HuH-7 (cell line): ENCODE measurements around the gene BMI1.
A peak's percentile ranks its signal among the peaks of the same experiment; 100 is the strongest.

Source experiments
- DNase-seq: peaks from one replicate; pipeline ENCODE4 v3.0.0; 2011; ENCODE audit warnings: low spot score

BMI1 gene

DNA sequence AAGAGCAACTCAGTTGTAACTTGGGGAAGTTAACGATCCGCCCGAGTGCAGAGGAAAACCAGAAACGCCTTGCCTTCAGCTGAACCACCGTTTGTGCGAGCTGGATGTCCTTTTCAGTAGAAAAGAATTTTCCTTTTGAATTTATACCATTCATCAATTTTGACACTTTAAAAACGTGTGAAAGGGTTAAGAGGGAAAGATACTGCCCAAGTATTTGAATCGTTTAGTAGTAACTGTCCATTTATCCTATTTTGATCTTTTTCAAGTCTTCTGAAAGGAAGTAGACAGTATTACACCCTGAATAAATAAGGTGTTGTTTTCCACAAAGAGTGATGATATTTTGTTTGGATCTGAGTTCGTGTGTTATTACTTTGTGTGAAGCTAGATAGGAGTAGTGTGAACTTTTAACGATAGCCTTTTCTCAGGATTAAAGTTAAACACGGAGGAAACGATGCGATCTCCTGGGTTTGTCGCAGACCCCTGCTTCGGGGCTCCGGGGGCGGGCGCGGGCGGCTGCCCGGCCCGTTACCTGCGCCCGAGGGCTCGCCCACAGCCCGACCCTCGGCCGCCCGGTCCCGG lies 830 bp upstream of the BMI1 start:
- DNase-seq, result no peak

DNA sequence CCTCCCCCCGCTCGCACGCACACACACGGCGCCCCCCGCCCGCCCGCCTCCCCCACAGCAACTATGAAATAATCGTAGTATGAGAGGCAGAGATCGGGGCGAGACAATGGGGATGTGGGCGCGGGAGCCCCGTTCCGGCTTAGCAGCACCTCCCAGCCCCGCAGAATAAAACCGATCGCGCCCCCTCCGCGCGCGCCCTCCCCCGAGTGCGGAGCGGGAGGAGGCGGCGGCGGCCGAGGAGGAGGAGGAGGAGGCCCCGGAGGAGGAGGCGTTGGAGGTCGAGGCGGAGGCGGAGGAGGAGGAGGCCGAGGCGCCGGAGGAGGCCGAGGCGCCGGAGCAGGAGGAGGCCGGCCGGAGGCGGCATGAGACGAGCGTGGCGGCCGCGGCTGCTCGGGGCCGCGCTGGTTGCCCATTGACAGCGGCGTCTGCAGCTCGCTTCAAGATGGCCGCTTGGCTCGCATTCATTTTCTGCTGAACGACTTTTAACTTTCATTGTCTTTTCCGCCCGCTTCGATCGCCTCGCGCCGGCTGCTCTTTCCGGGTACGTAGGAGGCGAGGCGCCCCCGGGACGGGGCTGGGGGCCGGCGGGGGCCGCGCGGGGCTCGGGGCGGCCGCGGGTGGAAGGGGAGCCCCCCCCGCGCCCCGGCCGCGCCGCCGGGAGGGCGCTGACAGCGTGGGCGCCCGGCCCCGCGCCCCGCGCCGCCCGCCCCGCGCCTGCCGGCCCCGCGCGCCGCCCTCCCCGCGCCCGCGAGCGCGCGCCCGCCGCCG lies 441 bp downstream of the BMI1 start:
- DNase-seq, result no peak

GRCh38 chr10:22321924-22322640 lies 1.2 kb downstream of the BMI1 start:
- no peak for DNase-seq

DNA sequence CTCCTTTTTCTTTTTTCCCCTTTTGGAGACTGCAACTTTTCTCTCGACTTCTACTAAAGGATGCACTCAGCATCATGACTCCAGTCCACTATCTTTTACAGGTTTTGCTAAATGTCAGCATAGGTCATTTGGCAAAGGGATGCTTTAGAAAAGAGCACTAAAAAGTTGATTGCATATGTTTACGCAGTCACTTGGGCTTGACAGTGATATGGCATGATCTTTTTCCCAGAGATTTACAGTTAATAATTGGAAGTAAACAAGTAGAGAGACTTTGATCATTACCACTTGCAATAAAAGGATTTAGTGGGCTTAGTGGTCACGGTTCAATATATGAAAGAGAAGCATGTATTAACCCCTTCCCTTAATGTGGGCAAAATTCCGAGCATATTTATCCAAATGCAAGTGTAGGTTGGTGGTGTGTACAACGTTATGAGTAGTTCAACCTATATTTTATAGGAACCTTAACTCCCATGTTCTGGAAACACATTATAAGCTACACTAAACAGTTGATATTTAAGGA lies 1.8 kb downstream of the BMI1 start:
- no peak for DNase-seq

DNA sequence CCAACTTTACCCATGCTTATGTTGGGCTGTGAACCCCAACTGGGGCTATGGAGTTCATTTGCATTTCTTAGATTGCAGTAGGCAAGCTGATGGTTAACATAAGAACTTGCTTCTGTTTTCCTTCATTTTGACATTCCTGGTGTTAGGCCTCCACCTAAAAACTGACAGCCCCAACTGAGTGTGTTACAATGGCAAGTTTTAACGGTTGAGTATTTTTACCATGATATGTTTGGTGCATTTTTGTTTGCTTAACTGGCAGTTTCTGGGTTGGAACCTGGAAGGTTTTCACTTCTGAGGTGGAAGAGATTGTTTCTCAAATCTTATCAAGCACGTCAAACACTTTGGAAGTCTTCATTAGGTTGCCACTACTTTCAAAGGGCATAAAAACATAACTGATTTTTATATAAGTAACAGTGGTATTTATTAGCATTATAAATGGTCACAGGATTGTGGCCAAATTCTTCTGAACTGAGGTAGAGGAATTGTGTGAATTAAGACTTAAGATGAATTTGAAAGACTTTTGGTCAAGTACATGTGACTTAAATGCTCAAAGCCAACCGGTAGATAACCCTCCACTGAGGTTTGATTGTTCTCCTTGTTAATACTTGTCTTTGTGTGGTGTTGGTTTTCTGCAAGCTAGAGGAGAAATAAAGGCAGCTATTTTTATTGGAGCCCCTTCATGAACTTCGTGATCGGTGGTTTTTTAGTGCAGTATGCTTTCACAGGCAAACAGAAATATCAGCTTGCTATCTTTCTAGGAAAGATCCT lies 2.8 kb downstream of the BMI1 start:
- DNase-seq, result no peak

- DNase-seq, result no peak
These were observed 3.5 kb downstream of the BMI1 start for GRCh38 chr10:22324413-22324812.

GRCh38 chr10:22324893-22325271 lies 4.0 kb downstream of the BMI1 start:
- DNase-seq, result no peak

DNA sequence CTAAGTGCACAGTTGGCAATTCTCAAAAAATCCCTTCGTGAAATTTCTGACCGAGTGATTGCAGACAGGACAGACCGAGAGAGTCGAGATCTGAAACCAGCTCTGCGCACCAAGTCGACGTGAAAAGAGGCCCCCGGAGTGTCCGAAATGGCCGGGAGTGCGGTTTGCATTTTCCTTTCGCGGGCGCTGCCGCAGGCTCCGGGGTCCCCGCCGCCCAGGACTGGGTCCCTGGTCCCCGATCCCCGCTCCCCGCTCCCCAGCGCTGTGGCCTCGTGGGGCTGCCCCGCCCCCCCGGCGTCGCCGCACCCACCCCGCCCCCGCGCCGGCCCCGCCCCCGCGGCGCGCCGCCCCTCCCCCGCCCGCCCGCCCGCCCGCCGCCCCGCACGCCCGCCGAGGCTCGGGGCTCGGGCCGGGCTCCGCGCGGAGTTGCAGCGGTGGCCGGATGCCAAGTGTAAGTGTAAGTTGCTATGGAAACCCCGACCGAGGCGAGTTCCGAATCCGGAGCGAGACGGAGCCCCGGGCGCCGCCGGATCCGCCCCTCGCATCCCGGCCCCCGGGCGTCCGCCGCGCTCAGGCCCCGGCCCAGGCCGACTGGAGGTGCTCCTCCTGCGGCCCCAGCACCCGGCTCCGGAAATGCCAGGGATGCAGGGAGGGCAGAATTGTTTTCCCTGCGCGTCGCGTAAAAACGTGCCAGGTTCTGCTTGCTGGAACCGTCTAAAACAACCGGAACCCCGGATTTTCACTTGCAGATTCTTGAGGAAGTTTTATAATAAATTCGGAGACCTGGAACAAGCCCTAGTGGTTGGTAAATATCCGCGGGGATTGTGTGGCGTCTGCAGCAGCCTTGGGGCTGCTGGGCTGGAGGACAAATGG lies 4.6 kb downstream of the BMI1 start:
- peak; percentile 97 for DNase-seq

- no peak for DNase-seq
These were observed 5.3 kb downstream of the BMI1 start for GRCh38 chr10:22326145-22326702.

- no peak for DNase-seq
These were observed 8.3 kb downstream of the BMI1 start for GRCh38 chr10:22329150-22329549.

GRCh38 chr10:22332116-22332692 lies 11.3 kb downstream of the BMI1 start:
- DNase-seq, result no peak

DNA sequence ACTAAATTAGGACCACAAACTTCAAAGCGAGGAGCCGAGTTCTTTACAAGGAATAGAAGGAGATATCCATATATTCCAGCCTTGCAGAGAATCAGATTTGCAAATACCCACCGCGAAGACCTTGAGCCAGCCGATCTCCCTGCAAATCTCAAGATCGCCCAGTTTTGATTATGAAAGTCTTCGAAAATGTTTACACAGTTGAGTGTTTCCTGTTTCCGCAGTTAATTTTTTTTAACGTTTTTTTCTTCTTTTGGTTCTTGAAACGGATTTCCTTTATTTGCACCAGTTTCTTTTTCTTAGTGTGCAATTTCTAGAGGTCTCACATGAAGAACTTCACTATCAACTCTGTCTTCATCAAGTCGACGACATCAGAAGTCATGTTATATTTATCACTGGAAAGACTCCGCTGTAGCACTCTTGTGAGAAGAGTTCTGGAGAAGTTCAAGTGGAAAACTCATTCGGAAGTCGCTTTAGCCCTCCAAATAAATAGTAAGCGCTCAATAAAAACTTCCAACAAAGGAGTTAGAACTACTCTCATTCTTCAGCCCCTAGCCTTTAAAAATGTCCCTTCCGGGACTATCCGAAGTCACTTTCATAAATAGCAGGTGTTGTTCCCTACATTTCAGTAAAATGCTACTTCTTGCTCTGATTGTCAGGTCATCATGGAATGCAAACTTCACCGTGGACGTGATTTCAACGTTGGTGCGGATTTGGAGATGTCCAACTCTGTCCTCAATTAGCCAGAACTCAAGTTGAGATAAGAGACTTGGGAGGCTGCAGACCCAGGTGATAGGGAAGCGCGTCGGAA lies 12.5 kb downstream of the BMI1 start:
- DNase-seq, result no peak

DNA sequence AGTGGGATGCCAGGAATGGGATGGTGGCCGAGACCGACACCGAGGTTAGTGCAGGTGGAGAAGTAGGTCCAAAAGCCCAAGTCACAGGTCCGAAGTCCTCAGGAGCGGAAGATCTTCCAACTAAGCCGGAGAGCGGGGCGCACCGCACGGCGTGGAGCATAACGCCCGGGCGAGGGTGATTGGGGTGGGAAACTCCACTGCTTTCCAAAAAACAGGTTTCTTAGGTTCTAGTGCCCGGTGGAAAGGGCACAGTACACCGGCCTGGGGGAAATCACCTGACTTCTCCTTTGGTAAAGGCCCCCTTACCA lies 13.0 kb downstream of the BMI1 start:
- no peak for DNase-seq

DNA sequence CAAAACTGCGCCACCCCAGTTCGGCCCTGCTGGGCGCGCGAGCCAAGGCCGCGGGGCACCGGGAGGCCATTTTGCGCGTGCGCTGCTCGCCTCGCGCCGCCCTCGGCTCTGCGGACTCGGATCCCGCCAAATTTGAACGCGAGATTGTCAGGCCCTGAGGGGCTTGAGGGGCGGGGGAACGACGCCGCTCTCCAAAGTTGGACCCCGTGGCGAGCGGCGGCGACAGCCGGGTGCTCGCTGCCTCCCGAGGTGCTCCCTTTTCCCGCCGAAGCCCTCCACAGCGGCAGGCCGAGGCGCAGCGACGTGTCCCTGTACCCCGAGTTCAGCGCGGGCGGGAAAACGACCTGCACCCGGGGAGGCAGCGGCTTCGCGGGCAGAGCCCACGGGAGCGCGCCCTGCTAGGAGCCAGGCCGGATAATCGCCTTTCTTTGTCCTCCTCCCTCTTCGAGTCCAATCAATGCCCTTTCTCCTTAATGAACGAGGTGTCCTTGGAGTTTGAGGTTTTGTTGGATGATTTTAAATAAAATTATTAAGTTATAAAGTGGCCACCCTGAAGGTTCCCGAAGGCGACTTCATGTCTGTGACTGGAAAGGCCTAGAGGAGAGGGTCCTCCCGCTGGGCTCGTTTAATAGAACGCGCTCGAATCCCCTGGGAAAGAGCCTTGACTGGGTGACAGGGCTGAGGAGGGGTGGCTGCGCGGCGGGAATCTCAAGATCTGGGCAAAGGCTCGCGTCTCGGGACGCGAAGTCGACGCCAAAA lies 13.7 kb downstream of the BMI1 start:
- no peak for DNase-seq

- no peak for DNase-seq
These were observed 14.5 kb downstream of the BMI1 start for GRCh38 chr10:22335173-22335933.

GRCh38 chr10:22338185-22338900 lies 17.4 kb downstream of the BMI1 start:
- DNase-seq, result no peak

DNA sequence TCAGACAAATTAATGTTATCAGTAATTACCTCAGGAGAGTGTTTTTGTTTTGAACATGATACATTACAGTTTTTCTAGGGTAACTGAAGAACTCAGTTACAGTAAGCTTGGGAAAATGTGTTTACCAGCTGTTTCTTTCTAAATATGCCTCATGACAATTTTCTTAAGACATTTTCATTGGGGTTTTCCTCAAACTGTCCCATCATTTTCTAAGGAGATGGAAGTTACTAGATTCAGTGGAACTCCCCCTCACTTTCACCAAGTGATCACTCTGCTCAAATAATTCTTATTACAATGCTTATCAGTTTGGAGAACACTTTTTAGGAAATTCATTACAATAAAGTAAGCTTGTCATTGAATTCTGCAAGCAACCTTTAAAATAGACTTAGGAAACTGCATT lies 18.0 kb downstream of the BMI1 start:
- DNase-seq, result no peak
